NCI-H128 (cell line): Measurements from ENCODE around the gene TMEM129.

Experiments
- DNase-seq: peaks from one replicate; lab custom pipeline; 2025; ENCODE audit not compliant: unreplicated experiment; lab: John Stamatoyannopoulos, UW

Gene TMEM129

GRCh38 chr4:1745165-1745564 lies 24.0 kb upstream of the TMEM129 start:
- no peak for DNase-seq

DNA sequence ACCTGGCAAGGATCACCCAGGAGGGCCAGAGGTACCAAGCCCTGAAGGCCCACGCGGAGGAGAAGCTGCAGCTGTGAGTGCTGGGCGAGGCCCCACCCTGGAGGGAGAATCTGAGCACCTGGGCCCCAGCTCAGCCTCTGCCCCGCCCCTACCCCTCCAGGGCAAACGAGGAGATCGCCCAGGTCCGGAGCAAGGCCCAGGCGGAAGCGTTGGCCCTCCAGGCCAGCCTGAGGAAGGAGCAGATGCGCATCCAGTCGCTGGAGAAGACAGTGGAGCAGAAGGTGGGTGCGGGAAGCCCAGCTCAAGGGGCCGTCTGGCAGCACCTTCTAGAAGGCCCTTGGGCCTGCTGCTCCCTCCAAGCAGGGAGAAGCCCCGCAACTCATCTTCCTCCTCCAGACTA lies 23.4 kb upstream of the TMEM129 start:
- no peak for DNase-seq

DNA sequence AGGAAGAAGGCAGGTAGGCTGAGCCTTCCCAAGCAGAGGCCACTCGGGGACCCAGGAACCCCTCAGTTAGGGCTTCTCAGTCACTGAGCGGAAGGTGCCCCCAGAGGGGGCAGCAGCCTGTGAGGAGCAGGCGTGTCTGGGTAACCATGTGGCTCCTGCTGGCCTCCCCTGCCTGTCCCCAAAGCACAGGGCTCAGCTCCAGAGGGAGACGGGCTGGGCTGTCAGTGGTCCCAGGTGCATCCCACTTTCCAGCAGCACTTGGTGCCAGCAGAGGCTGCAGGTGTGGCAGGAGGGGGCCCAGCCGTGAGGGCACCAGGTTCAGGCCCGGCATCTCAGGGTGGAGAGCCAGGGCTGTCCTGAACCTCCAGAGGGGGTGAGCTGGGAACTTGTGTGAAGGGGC lies 22.9 kb upstream of the TMEM129 start:
- DNase-seq, result no peak

GRCh38 chr4:1743551-1743950 lies 22.4 kb upstream of the TMEM129 start:
- DNase-seq, result no peak

GRCh38 chr4:1741208-1741607 lies 20.1 kb upstream of the TMEM129 start:
- no peak for DNase-seq

GRCh38 chr4:1740021-1740545 lies 19.0 kb upstream of the TMEM129 start:
- no peak for DNase-seq

DNA sequence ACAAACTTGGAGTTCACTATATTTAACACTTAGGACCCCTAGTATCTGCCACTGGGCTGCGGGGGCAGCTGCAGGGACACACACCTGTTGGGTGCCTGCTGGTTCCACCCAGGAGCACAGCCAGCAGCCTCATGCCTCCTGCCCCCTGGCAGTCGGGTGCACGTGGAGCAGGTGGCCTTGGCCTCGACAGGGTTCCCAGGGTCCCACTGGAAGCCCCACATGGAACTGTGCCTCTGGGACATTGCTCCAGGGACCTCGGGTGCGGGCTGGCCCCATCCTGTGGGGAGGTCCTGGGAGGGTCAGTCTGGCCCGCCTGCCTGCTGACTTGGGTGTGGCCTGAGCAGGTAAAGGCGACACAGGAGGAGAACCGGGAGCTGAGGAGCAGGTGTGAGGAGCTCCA lies 18.2 kb upstream of the TMEM129 start:
- no peak for DNase-seq

DNA sequence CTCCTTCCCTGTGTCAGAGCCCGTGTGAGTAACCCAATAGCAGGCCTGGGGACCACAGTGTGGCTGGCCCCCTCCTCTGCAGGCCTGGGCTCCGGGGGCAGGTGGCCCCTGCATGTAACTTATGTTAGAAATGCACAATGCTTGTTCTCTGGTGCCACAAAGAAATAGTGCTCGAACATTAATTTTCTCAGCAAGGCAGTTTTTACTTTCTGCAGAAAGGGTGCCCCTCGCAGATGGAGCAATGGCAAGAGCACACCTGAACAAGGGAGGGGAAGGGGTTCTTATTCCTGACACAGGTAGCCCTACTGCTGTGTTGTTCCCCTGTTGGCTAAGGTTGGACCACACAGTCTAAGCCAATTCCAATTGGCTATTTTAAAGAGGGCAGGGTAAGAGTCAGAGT lies 17.3 kb upstream of the TMEM129 start:
- DNase-seq, result no peak

DNA sequence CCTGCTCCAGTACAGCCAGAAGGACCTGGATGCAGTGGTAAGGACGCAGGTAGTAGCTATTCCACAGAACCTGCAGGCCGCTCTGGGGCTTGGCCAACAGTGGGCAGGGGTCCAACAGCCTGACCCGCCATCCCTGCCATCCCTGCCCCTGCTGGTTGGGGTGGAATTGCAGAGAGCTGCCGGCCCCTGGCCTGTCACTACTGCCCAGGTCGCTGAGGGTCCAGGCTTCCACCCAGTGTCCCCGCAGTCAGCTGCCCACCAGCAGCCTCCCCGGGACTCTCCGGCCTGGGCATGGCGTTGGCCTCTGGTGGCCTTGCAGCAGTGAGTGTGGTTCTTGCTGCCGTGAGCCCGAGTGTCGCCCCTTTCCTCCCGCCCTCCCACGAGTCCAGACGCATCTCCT lies 16.5 kb upstream of the TMEM129 start:
- no peak for DNase-seq

DNA sequence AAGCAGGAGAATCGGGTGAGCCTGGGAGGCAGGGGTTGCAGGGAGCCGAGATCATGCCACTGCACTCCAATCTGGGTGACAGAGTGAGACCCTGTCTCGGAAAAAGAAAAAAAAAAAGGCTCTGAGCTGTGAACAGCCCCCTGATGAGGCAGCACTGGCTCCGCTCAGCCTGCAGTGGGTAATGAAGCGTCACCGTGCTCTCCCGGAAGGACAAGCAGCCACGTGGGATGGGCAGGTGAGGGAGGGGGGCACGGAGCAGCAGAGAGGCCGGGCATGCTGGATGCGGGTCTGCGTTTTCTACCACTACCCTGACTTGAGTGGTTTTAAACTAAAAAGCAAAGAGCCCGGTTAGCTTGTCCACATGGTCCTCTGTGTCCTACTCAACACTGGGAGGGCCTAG lies 15.7 kb upstream of the TMEM129 start:
- no peak for DNase-seq

DNA sequence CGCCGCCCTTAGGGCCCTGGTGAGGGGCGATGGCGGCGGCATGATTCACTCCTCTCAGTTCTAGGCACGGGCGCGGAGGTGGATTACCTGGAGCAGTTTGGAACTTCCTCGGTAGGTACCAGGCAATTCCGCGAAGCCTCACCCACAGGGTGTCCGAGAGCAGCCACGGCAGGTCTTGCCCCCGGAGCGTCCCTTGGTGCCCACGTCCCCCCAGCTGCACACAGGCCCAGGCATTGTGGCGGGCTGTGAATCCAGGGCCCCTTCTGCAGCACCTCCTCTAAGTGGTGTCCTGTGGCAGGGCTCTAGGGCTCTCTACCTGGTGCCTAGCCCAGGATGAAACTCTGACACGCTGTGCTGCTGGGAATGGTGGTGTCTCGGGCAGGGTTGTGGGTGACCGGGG lies 14.1 kb upstream of the TMEM129 start:
- DNase-seq, result no peak

GRCh38 chr4:1732911-1733310 lies 11.8 kb upstream of the TMEM129 start:
- peak; percentile 6 for DNase-seq

DNA sequence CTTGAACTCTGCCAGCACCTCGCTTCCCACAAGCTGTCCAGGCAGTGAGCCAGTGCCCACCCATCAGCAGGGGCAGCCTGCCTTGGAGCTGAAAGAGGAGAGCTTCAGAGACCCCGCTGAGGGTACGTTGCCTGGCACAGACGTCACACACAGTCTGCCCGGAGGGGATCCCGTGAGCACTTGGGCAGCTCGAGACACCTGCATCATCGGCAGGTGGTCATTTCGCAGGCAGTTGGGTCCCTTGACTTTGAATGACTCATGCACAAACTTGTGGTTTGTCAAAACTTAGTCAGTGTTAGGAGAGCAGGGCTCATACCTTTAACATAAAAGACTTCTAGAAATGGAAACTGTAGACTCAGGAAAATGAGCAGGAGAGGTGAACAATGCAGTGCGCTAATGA lies 10.1 kb upstream of the TMEM129 start:
- DNase-seq, result no peak

DNA sequence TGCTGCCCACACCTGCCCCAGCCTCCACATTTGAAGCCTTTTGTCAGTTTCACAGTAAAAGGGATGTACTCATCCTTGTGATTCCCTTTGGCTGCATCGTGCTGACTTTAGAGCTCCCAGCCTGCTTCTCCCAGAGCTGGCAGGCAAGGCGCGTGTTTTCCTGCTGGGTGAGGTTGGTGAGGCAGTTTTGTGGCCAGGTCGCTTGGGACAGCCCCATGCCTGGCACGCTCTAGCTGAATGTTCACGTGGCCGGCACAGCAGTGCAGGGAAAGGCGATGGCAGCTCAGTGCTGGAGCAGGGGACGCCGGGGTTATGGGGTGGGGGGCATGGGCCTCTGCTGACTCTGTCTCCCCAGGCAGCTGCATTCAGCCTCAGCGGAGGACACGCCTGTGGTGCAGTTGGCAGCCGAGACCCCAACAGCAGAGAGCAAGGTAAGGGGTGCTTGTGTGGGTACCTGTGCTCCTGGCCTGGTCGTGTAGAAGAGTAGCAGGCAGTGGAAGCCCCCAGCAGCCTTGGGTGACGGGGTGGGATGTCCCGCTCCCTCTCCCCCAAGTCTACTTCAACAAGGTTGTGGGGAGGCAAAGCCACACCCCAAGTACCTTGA lies 9.5 kb upstream of the TMEM129 start:
- no peak for DNase-seq

- no peak for DNase-seq
Observed at GRCh38 chr4:1728061-1728980, 7.2 kb upstream of the TMEM129 start.

- no peak for DNase-seq
Observed at GRCh38 chr4:1727117-1728031, 6.3 kb upstream of the TMEM129 start.

GRCh38 chr4:1726146-1726934 lies 5.2 kb upstream of the TMEM129 start:
- DNase-seq, result peak; percentile 29

- DNase-seq, result no peak
Observed at GRCh38 chr4:1725521-1725920, 4.4 kb upstream of the TMEM129 start.

- no peak for DNase-seq
Observed at GRCh38 chr4:1723131-1723801, 2.1 kb upstream of the TMEM129 start.

- DNase-seq, result no peak
Observed at GRCh38 chr4:1722551-1723118, 1.5 kb upstream of the TMEM129 start.
